22Rv1 (cell line): ENCODE results near the gene PDZD7.

ENCODE experiments used
- CTCF ChIP-seq: fragments of 450-650 bp; IDR thresholded peaks from 2 replicates; pipeline ENCODE4 v1.5.1; 2017; ENCODE audit warnings: mild to moderate bottlenecking
- ZFX ChIP-seq: fragments of 450-650 bp; IDR thresholded peaks from 2 replicates; pipeline ENCODE4 v1.6.1; 2017; ENCODE audit warnings: antibody characterized with exemption, borderline replicate concordance

- TF ChIP-seq CTCF (no peak), ZFX (no peak)
Measured at GRCh38 chr10:101046332-101047238, 15.7 kb upstream of the PDZD7 start.
